H9 (cell line): Measurements from ENCODE around the gene RPS8. TPM values are rescaled to one million over a fixed set of nuclear protein-coding genes. Genes with fewer than 3 reads are reported as not detected.
"Not testable (repeated sequence)": the region's sequence is repeated elsewhere in the genome, so short reads cannot be mapped to it uniquely, and the experiment has no call there.

Experiments
- DNase-seq: peaks from one replicate; pipeline ENCODE4 v3.0.0-alpha.2; 2017
- H2AFZ ChIP-seq: one replicate; pipeline ENCODE4 v1.6.1; 2013; ENCODE audit warnings: mild to moderate bottlenecking, low read length, control low read depth, moderate library complexity
- H2AK5ac ChIP-seq: 2 replicates; pipeline ENCODE4 v1.6.1; 2013; ENCODE audit warnings: low read length, control low read depth, mixed read lengths; ENCODE audit not compliant: insufficient read length
- H2BK120ac ChIP-seq: one replicate; pipeline ENCODE4 v1.6.1; 2013; ENCODE audit warnings: low read depth, mild to moderate bottlenecking, low read length, control low read depth, inconsistent platforms; ENCODE audit not compliant: poor library complexity, severe bottlenecking
- H2BK12ac ChIP-seq: 2 replicates; pipeline ENCODE4 v1.6.1; 2013; ENCODE audit warnings: low read length, control low read depth, mixed read lengths, low read depth; ENCODE audit not compliant: insufficient read length
- H2BK15ac ChIP-seq: 2 replicates; pipeline ENCODE4 v1.6.1; 2013; ENCODE audit warnings: low read depth, low read length, control low read depth
- H2BK20ac ChIP-seq: one replicate; pipeline ENCODE4 v1.6.1; 2013; ENCODE audit warnings: low read depth, mild to moderate bottlenecking, low read length, control low read depth, inconsistent platforms; ENCODE audit not compliant: poor library complexity, severe bottlenecking
- H2BK5ac ChIP-seq: 2 replicates; pipeline ENCODE4 v1.6.1; 2013; ENCODE audit warnings: low read length, control low read depth, mixed read lengths; ENCODE audit not compliant: insufficient read length
- H3K14ac ChIP-seq: 2 replicates; pipeline ENCODE4 v1.6.1; 2013; ENCODE audit warnings: low read length, control low read depth; ENCODE audit not compliant: insufficient read depth
- H3K18ac ChIP-seq: 2 replicates; pipeline ENCODE4 v1.6.1; 2013; ENCODE audit warnings: low read depth, mild to moderate bottlenecking, mixed read lengths, low read length, control low read depth; ENCODE audit not compliant: insufficient read length
- H3K23ac ChIP-seq: 2 replicates; pipeline ENCODE4 v1.6.1; 2013; ENCODE audit warnings: low read length, control low read depth, mixed read lengths, low read depth; ENCODE audit not compliant: insufficient read length
- H3K23me2 ChIP-seq: 2 replicates; pipeline ENCODE4 v1.6.1; 2013; ENCODE audit warnings: low read depth, mild to moderate bottlenecking, mixed read lengths, low read length, control low read depth; ENCODE audit not compliant: insufficient read length, poor library complexity, severe bottlenecking
- H3K27ac ChIP-seq: 2 replicates; pipeline ENCODE4 v1.5.1; 2013; ENCODE audit warnings: low read length, control low read depth, mixed read lengths, low read depth; ENCODE audit not compliant: insufficient read length
- H3K27me3 ChIP-seq: 2 replicates; pipeline ENCODE4 v1.6.1; 2013; ENCODE audit warnings: low read length, control low read depth, inconsistent platforms; ENCODE audit not compliant: insufficient read depth
- H3K4ac ChIP-seq: 2 replicates; pipeline ENCODE4 v1.6.1; 2013; ENCODE audit warnings: low read depth, mild to moderate bottlenecking, control low read depth, inconsistent platforms, low read length, moderate library complexity
- H3K4me1 ChIP-seq: 2 replicates; pipeline ENCODE4 v1.6.1; 2013; ENCODE audit warnings: low read length, control low read depth, inconsistent platforms; ENCODE audit not compliant: insufficient read depth
- H3K4me2 ChIP-seq: 2 replicates; pipeline ENCODE4 v1.6.1; 2013; ENCODE audit warnings: low read length, control low read depth, mixed read lengths; ENCODE audit not compliant: insufficient read length, insufficient read depth
- H3K56ac ChIP-seq: 2 replicates; pipeline ENCODE4 v1.6.1; 2013; ENCODE audit warnings: low read depth, mild to moderate bottlenecking, mixed read lengths, low read length, control low read depth; ENCODE audit not compliant: insufficient read length
- H3K79me1 ChIP-seq: 2 replicates; pipeline ENCODE4 v1.6.1; 2013; ENCODE audit warnings: low read depth, mild to moderate bottlenecking, moderate library complexity, low read length, control low read depth, inconsistent platforms; ENCODE audit not compliant: insufficient read depth, poor library complexity, severe bottlenecking
- H3K79me2 ChIP-seq: 2 replicates; pipeline ENCODE4 v1.6.1; 2013; ENCODE audit warnings: low read length, control low read depth, inconsistent platforms; ENCODE audit not compliant: insufficient read depth
- H3K9ac ChIP-seq: 2 replicates; pipeline ENCODE4 v1.6.1; 2013; ENCODE audit warnings: low read length, control low read depth, mixed read lengths; ENCODE audit not compliant: insufficient read length; ENCODE audit errors: extremely low read depth
- H3K9me3 ChIP-seq: one replicate; pipeline ENCODE4 v1.6.1; 2013; ENCODE audit warnings: low read depth, low read length, inconsistent platforms; ENCODE audit not compliant: control insufficient read depth
- H3T11ph ChIP-seq: one replicate; pipeline ENCODE4 v1.6.1; 2013; ENCODE audit warnings: mild to moderate bottlenecking, low read length, control low read depth, inconsistent platforms
- H4K20me1 ChIP-seq: one replicate; pipeline ENCODE4 v1.6.1; 2013; ENCODE audit not compliant: control insufficient read depth, insufficient read length, insufficient read depth
- H4K5ac ChIP-seq: 2 replicates; pipeline ENCODE4 v1.6.1; 2013; ENCODE audit warnings: low read depth, mild to moderate bottlenecking, mixed read lengths, low read length, control low read depth; ENCODE audit not compliant: insufficient read length
- H4K8ac ChIP-seq: replicated peaks from 2 replicates; pipeline ENCODE4 v1.6.1; 2013; ENCODE audit warnings: low read length, control low read depth, mixed read lengths, low read depth; ENCODE audit not compliant: insufficient read length
- H4K91ac ChIP-seq: 2 replicates; pipeline ENCODE4 v1.6.1; 2013; ENCODE audit warnings: low read depth, mild to moderate bottlenecking, moderate library complexity, mixed read lengths, low read length, control low read depth; ENCODE audit not compliant: insufficient read length
- H3K27ac Mint-ChIP-seq, 3 experiments: 2 replicates in 2 of 3; 3 replicates in 1 of 3; pipeline ENCODE4 v1.8.0; 2020 to 2021; ENCODE audit warnings: mixed read lengths in 3 of 3, mild to moderate bottlenecking in 1 of 3, moderate library complexity in 1 of 3
- H3K27me3 Mint-ChIP-seq: 2 replicates; pipeline ENCODE4 v1.8.0; 2021; ENCODE audit warnings: low read depth, mild to moderate bottlenecking, moderate library complexity, mixed read lengths
- H3K36me3 Mint-ChIP-seq, 3 experiments: 2 replicates in 2 of 3; 3 replicates in 1 of 3; pipeline ENCODE4 v1.8.0; 2020 to 2021; ENCODE audit warnings: low read depth in 3 of 3, mixed read lengths in 3 of 3; ENCODE audit not compliant: insufficient read depth in 1 of 3
- H3K4me1 Mint-ChIP-seq, 2 experiments: 2 replicates each; pipeline ENCODE4 v1.8.0; 2020; ENCODE audit warnings: mixed read lengths in 2 of 2
- H3K4me3 Mint-ChIP-seq, 2 experiments: 2 replicates in 1 of 2; 3 replicates in 1 of 2; pipeline ENCODE4 v1.8.0; 2020 to 2021; ENCODE audit warnings: mild to moderate bottlenecking in 2 of 2, mixed read lengths in 2 of 2, moderate library complexity in 1 of 2
- H3K9me3 Mint-ChIP-seq, 2 experiments: 2 replicates in 1 of 2; 3 replicates in 1 of 2; pipeline ENCODE4 v1.8.0; 2020; ENCODE audit warnings: mild to moderate bottlenecking in 2 of 2, mixed read lengths in 2 of 2, moderate library complexity in 1 of 2
- CTCF ChIP-seq: fragments of 200-600 bp; sonication (generic); conservative IDR thresholded peaks from 3 replicates; pipeline ENCODE4 v1.8.0; 2021; ENCODE audit warnings: antibody characterized with exemption, mild to moderate bottlenecking
- WGBS: extraction: QIAGEN DNeasy Blood & Tissue Kit; methylation state at CpG from one replicate; pipeline ENCODE4 v1.1.7; 2013; ENCODE audit warnings: missing lambda C conversion rate, low lambda C conversion rate, mixed read lengths; ENCODE audit not compliant: insufficient read length; ENCODE audit errors: extremely low coverage; 5-methylcytosine and 5-hydroxymethylcytosine counted together
- total RNA-seq: library from RNA; stranded (reverse); gene quantifications from 2 replicates; pipeline ENCODE4 v1.2.1, GENCODE V29; 2021

RPS8 gene
- total RNA-seq, 1 experiment from 2014 or later = 2,591 TPM

DNA sequence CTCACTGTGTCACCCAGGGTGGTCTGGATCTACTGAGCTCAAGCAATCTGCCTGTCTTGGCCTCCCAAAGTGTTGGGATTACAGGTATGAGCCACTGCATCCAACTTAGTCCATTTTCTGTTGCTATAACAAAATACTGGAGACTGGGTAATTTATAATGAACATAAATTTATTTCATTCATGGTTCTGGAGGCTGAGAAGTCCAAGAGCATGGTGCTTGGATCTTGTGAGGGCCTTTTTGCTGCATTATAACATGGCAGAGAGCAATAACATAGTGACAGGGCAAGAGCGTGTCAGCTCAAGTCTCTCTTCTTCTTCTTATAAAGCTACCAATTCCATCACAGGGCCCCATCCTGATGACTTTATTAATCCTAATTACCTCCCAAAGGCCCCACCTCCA lies 39.3 kb upstream of the RPS8 start:
- Histone ChIP-seq H4K20me1 (no peaks in the 10 kb centered on the region), H3K56ac (no peak overlapping the region), H2AFZ (no peak overlapping the region), H3K4ac (no peak overlapping the region), H3K4me2 (no peak overlapping the region), H3K14ac (no peak overlapping the region), H3K27ac (no peak overlapping the region), H2BK15ac (no peak overlapping the region), H2BK5ac (no peak overlapping the region), H3K23me2 (peaks cover 9% of the 10 kb centered on the region), H4K5ac (no peak overlapping the region), H3K4me1 (no peaks in the 10 kb centered on the region), H4K91ac (no peak overlapping the region), H3K27me3 (no peaks in the 10 kb centered on the region), H3K9ac (no peak overlapping the region), H3K18ac (no peak overlapping the region), H2AK5ac (no peak overlapping the region), H2BK20ac (no peak overlapping the region), H4K8ac (no peak overlapping the region), H3T11ph (no peak overlapping the region), H2BK12ac (no peak overlapping the region), H2BK120ac (no peak overlapping the region), H3K23ac (no peak overlapping the region), H3K79me1 (no peaks in the 10 kb centered on the region), H3K9me3 (no peaks in the 10 kb centered on the region), H3K79me2 (peaks cover 7% of the 10 kb centered on the region; the same call in 1 of the 2 replicates)
- Mint-ChIP-seq H3K36me3 (peaks cover 3 to 7% (median 4%) of the 10 kb centered on the region in 3 experiments; a peak in 6 of 7 replicates), H3K27ac (no peak overlapping the region), H3K9me3 (peaks cover 2 to 11% of the 10 kb centered on the region in 2 experiments; a peak in 4 of 5 replicates), H3K4me1 (peaks cover 16 to 23% of the 10 kb centered on the region in 2 experiments), H3K27me3 (peaks cover 2% of the 10 kb centered on the region; the same call in 1 of the 2 replicates), H3K4me3 (no peak overlapping the region)
- TF ChIP-seq CTCF = no peak
- no peak for DNase-seq
- WGBS = no CpG with 5 or more reads among the region's 1 CpG

- H3K9me3 ChIP-seq, H3K27ac ChIP-seq, H4K5ac ChIP-seq, H3K23me2 ChIP-seq, DNase-seq, H3K4ac ChIP-seq, H3K23ac ChIP-seq, H3K27me3 Mint-ChIP-seq, H3T11ph ChIP-seq, H2AFZ ChIP-seq, H2BK15ac ChIP-seq, H4K20me1 ChIP-seq, H2BK5ac ChIP-seq, H4K91ac ChIP-seq, H3K9ac ChIP-seq, H2BK12ac ChIP-seq, H2BK120ac ChIP-seq, H3K27me3 ChIP-seq, H3K14ac ChIP-seq, H3K4me1 ChIP-seq, H3K79me2 ChIP-seq, H3K79me1 ChIP-seq, H4K8ac ChIP-seq, H3K56ac ChIP-seq, H2BK20ac ChIP-seq, H2AK5ac ChIP-seq: not testable (repeated sequence)
- H3K36me3 Mint-ChIP-seq = peaks cover 19 to 29% (median 24%) of the 10 kb centered on the region in 3 experiments
- H3K18ac ChIP-seq = peak overlapping the region; percentile 77
- H3K4me3 Mint-ChIP-seq = peak overlapping the region; percentile 98 to 99
- peaks cover 17 to 18% of the 10 kb centered on the region in 2 experiments for H3K4me1 Mint-ChIP-seq
- H3K4me2 ChIP-seq = peak overlapping the region; percentile 58
- WGBS = no CpG with 5 or more reads among the region's 1 CpG
- H3K27ac Mint-ChIP-seq = peak overlapping the region in 2 of 3 experiments; percentile 91 to 98; a peak in 4 of 7 replicates
- H3K9me3 Mint-ChIP-seq = peaks cover 0 to 11% of the 10 kb centered on the region in 2 experiments; a peak in 4 of 5 replicates
Observed at GRCh38 chr1:44738953-44739306, 36.4 kb upstream of the RPS8 start.
